HL-60 (cell line): ENCODE measurements around the gene ETFA.

ENCODE experiments used
- GABPA ChIP-seq: IDR thresholded peaks from 2 replicates; pipeline ENCODE4 v1.6.1; 2012; ENCODE audit warnings: low read depth
- POLR2AphosphoS5 ChIP-seq: IDR thresholded peaks from 2 replicates; pipeline ENCODE4 v1.6.1; 2012; ENCODE audit warnings: low read depth
- SPI1 ChIP-seq: IDR thresholded peaks from 2 replicates; pipeline ENCODE4 v1.6.1; 2012; ENCODE audit warnings: low read depth, mild to moderate bottlenecking, borderline replicate concordance
- TF ChIP-seq, protein P1 (sequence below): IDR thresholded peaks from one replicate; pipeline ENCODE4 v1.5.1; 2011; ENCODE audit warnings: low read length, control low read depth, inconsistent platforms; ENCODE audit not compliant: insufficient read depth

DNA sequence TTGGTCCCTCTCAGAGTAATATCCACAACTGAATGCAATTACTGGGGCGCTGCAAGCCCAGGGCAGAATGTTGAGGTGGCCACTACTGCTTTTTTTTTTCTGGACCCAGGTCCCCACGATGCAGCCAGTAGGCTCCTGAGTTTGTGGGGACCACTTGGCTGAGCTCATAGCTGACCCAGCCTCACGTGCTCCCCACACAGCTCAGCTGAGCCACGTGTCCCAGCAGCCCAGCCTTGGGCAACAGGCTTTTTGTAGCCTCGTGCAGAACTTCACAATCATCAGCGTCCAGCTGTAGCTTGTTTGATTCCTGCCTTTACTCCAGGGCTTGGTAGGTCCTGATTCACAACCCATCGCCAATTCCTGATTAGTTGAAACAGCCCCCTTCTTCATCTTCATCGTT lies 117.3 kb downstream of the ETFA start:
- TF ChIP-seq, protein P1, sequence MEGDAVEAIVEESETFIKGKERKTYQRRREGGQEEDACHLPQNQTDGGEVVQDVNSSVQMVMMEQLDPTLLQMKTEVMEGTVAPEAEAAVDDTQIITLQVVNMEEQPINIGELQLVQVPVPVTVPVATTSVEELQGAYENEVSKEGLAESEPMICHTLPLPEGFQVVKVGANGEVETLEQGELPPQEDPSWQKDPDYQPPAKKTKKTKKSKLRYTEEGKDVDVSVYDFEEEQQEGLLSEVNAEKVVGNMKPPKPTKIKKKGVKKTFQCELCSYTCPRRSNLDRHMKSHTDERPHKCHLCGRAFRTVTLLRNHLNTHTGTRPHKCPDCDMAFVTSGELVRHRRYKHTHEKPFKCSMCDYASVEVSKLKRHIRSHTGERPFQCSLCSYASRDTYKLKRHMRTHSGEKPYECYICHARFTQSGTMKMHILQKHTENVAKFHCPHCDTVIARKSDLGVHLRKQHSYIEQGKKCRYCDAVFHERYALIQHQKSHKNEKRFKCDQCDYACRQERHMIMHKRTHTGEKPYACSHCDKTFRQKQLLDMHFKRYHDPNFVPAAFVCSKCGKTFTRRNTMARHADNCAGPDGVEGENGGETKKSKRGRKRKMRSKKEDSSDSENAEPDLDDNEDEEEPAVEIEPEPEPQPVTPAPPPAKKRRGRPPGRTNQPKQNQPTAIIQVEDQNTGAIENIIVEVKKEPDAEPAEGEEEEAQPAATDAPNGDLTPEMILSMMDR = no peak
- no peak for TF ChIP-seq POLR2AphosphoS5
- no peak for TF ChIP-seq GABPA
- TF ChIP-seq SPI1 = no peak
